ENCODE results near the gene BFSP2. TPM values are rescaled to one million over a fixed set of nuclear protein-coding genes. Genes with fewer than 3 reads are reported as not detected.
A peak's percentile ranks its signal among the peaks of the same experiment; 100 is the strongest.

Gene BFSP2
- total and polyA plus RNA-seq, 2 of the 4 experiments (the other 2 are of a cell fraction): not detected

DNA sequence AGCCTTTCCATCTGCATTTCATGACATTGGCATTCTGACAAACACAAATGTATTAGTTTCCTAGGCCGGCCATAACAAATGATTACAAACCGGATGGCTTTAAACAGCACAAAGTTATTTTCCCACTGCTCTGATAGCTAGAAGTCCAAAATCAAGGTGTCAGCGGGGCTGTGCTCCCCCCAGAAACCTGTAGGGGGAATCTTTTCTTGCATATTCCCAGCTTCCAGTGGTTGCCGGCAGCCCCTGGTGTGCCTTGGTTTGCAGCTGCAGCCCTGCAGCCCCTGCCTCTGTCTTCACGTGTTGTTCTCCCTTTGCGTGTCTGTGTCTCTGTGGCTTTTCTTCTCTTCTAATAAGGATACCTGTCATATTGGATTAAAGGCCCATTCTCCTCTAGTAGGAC is 94.6 kb downstream of the BFSP2 start:
- Histone ChIP-seq H4K20me1 (ENCODE audit: insufficient read depth, low read length) (no peaks in the 10 kb centered on the region), H3K4me1 (ENCODE audit: control insufficient read depth, insufficient read depth, low read length) (no peaks in the 10 kb centered on the region; the same call in 1 of the 2 replicates), H3K4me3 (ENCODE audit: insufficient read depth, low read depth, low read length) (no peak overlapping the region), H3K4me2 (ENCODE audit: low read depth, low read length) (no peak overlapping the region), H4K8ac (ENCODE audit: low read depth in 2 of 2, low read length in 2 of 2) (no peak overlapping the region), H4K91ac (ENCODE audit: insufficient read depth, low read depth, low read length) (no peak overlapping the region), H2BK5ac (ENCODE audit: low read depth, low read length, poor library complexity, severe bottlenecking) (no peak overlapping the region), H3K23ac (ENCODE audit: low read depth, low read length) (no peak overlapping the region), H3K9me1 (ENCODE audit: insufficient read depth, low read length) (peaks cover 4% of the 10 kb centered on the region), H3K27me3 (ENCODE audit: control insufficient read depth, insufficient read depth, low read length) (no peaks in the 10 kb centered on the region), H2BK15ac (ENCODE audit: low read depth, low read length) (no peak overlapping the region), H2BK20ac (ENCODE audit: low read depth, low read length) (no peak overlapping the region), H2AK5ac (ENCODE audit: low read depth, low read length) (no peak overlapping the region; the same call in 1 of the 2 replicates), H2BK120ac (ENCODE audit: low read depth, low read length) (no peak overlapping the region), H2AFZ (replicated peaks; ENCODE audit: low read length, poor library complexity) (no peak overlapping the region), H3K18ac (ENCODE audit: low read depth, low read length) (no peak overlapping the region), H3K27ac (ENCODE audit: insufficient read depth, low read length) (no peak overlapping the region), H4K5ac (ENCODE audit: low read depth, low read length) (no peak overlapping the region), H2AK9ac (replicated peaks; ENCODE audit: low read depth, low read length, poor library complexity) (no peak overlapping the region), H3K56ac (ENCODE audit: extremely low read depth, insufficient read depth, low read length) (no peak overlapping the region), H3K9me3 (ENCODE audit: control insufficient read depth, insufficient read depth, low read length) (no peaks in the 10 kb centered on the region), H3K79me1 (ENCODE audit: low read depth in 1 of 2, low read length in 2 of 2) (no peaks in the 10 kb centered on the region), H3K9ac (ENCODE audit: low read depth, low read length) (no peak overlapping the region), H3K36me3 (ENCODE audit: control insufficient read depth, insufficient read depth, low read length) (no peaks in the 10 kb centered on the region), H3K4ac (ENCODE audit: low read depth, low read length) (no peak overlapping the region), H3K14ac (replicated peaks; ENCODE audit: low read depth, low read length) (no peak overlapping the region)
- POLR2A ChIA-PET (ENCODE audit: unreplicated experiment): no interaction called here
- dilution Hi-C loops (cut with HindIII; ENCODE audit: low sequenced_read_pairs, unreplicated experiment): no loop called here
- ATAC-seq (ENCODE audit: low read depth) (no peak), DNase-seq (peak; percentile 20)
- TF ChIP-seq NFE2L2 (IDR thresholded peaks at IDR 0.05; ENCODE audit: low read depth, low read length) (no peak), RFX5 (IDR thresholded peaks at IDR 0.05; ENCODE audit: low read depth, low read length) (no peak), SMC3 (IDR thresholded peaks at IDR 0.05; ENCODE audit: low read depth, low read length) (peak; percentile 35), FOS (IDR thresholded peaks at IDR 0.05; ENCODE audit: low read depth, low read length) (no peak), BHLHE40 (IDR thresholded peaks at IDR 0.05; ENCODE audit: low read depth, low read length) (no peak), CHD1 (IDR thresholded peaks at IDR 0.05; ENCODE audit: low read depth, low read length) (no peak), ELK1 (IDR thresholded peaks at IDR 0.05; ENCODE audit: borderline replicate concordance, low read depth, low read length) (no peak), RAD21 (IDR thresholded peaks at IDR 0.05; ENCODE audit: low read length) (peak; percentile 46), POLR2A (IDR thresholded peaks at IDR 0.05; ENCODE audit: low read depth, low read length) (no peak), CEBPB (IDR thresholded peaks at IDR 0.05; ENCODE audit: low read depth, low read length) (no peak), MAFK (IDR thresholded peaks at IDR 0.05; ENCODE audit: low read depth, low read length) (no peak), MXI1 (IDR thresholded peaks at IDR 0.05; ENCODE audit: borderline replicate concordance, low read depth, low read length) (no peak), RCOR1 (IDR thresholded peaks at IDR 0.05; ENCODE audit: insufficient replicate concordance, low read length) (no peak), MAZ (IDR thresholded peaks at IDR 0.05; ENCODE audit: borderline replicate concordance, low read depth, low read length) (no peak)
- TF ChIP-seq, protein P1, sequence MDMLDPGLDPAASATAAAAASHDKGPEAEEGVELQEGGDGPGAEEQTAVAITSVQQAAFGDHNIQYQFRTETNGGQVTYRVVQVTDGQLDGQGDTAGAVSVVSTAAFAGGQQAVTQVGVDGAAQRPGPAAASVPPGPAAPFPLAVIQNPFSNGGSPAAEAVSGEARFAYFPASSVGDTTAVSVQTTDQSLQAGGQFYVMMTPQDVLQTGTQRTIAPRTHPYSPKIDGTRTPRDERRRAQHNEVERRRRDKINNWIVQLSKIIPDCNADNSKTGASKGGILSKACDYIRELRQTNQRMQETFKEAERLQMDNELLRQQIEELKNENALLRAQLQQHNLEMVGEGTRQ (IDR thresholded peaks at IDR 0.05; ENCODE audit: low read depth, low read length): no peak
- TF ChIP-seq, protein P2, sequence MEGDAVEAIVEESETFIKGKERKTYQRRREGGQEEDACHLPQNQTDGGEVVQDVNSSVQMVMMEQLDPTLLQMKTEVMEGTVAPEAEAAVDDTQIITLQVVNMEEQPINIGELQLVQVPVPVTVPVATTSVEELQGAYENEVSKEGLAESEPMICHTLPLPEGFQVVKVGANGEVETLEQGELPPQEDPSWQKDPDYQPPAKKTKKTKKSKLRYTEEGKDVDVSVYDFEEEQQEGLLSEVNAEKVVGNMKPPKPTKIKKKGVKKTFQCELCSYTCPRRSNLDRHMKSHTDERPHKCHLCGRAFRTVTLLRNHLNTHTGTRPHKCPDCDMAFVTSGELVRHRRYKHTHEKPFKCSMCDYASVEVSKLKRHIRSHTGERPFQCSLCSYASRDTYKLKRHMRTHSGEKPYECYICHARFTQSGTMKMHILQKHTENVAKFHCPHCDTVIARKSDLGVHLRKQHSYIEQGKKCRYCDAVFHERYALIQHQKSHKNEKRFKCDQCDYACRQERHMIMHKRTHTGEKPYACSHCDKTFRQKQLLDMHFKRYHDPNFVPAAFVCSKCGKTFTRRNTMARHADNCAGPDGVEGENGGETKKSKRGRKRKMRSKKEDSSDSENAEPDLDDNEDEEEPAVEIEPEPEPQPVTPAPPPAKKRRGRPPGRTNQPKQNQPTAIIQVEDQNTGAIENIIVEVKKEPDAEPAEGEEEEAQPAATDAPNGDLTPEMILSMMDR (conservative IDR thresholded peaks at IDR 0.05; ENCODE audit: low read depth, low read length): peak; percentile 47
- 68% methylated on average over 4 of the region's 6 CpGs; no CpG with 5 or more reads in 1 of the 2 experiments for WGBS, 2 experiments (ENCODE audit: extremely low coverage in 2 of 2, insufficient read length in 1 of 2)
- intact Hi-C loops (cut with micrococcal nuclease): loop anchor here (1.0 kb wide), 1 partner anchor 80 kb away; no protein-coding TSS in a partner anchor
- in situ Hi-C loops (cut with MboI; ENCODE audit: low sequenced_read_pairs): no loop called here
- CTCF ChIA-PET: interaction anchor here (1.6 kb wide), 1 partner anchor 80 kb away, joined by 4 read pairs; no protein-coding TSS in a partner anchor
- BruUV-seq (replicated peaks): no TSS peak
